Gastroesophageal sphincter (tissue), 4 donors: ENCODE results near the gene KIAA1586. TPM values are rescaled to one million over a fixed set of nuclear protein-coding genes. Genes with fewer than 3 reads are reported as not detected.

ENCODE experiments used
- ATAC-seq: fragments of 150-250 bp; one replicate; pipeline ENCODE4 v1.9.1; 2016; ENCODE audit warnings: mild to moderate bottlenecking, moderate library complexity
- H3K27ac ChIP-seq, 4 donors: fragments of 200-600 bp; sonication (generic) in 3 of 4; 1 replicate in 3 of 4; 2 replicates in 1 of 4; pipeline ENCODE4 v1.5.1; 2016 to 2019
- H3K27me3 ChIP-seq: fragments of 200-600 bp; sonication (generic); one replicate; pipeline ENCODE4 v1.5.1; 2019
- H3K36me3 ChIP-seq, 2 donors: fragments of 200-600 bp; sonication (generic); one replicate each; pipeline ENCODE4 v1.5.1; 2019; ENCODE audit warnings: control low read depth in 1 of 2
- H3K4me1 ChIP-seq, 3 donors: fragments of 200-600 bp; sonication (generic); 1 replicate in 2 of 3; 2 replicates in 1 of 3; pipeline ENCODE4 v1.5.1; 2016 to 2019; ENCODE audit warnings: control low read depth in 2 of 3
- H3K4me3 ChIP-seq, 2 donors: fragments of 200-600 bp; sonication (generic); one replicate each; pipeline ENCODE4 v1.5.1; 2019; ENCODE audit warnings: mild to moderate bottlenecking in 1 of 2, moderate library complexity in 1 of 2
- H3K9me3 ChIP-seq, 3 donors: fragments of 200-600 bp; sonication (generic); one replicate each; pipeline ENCODE4 v1.5.1; 2017 to 2019; ENCODE audit warnings: control low read depth in 2 of 3
- EP300 ChIP-seq: sonication (generic); formaldehyde crosslinking; IDR thresholded peaks from one replicate; pipeline ENCODE4 v1.6.1; 2017; ENCODE audit warnings: antibody characterized with exemption, mild to moderate bottlenecking
- POLR2A ChIP-seq, 2 donors: fragments of 450-650 bp; IDR thresholded peaks; one replicate each; pipeline ENCODE4 v1.6.1; 2017; ENCODE audit warnings: antibody characterized with exemption in 2 of 2, mild to moderate bottlenecking in 2 of 2, moderate library complexity in 1 of 2
- POLR2AphosphoS5 ChIP-seq: sonication (generic); formaldehyde crosslinking; IDR thresholded peaks from one replicate; pipeline ENCODE4 v1.6.1; 2017; ENCODE audit warnings: antibody characterized with exemption
- WGBS, 2 donors: methylation state at CpG; one replicate each; pipeline ENCODE4 v1.1.5; 2018; ENCODE audit warnings: low coverage in 1 of 2; 5-methylcytosine and 5-hydroxymethylcytosine counted together
- total RNA-seq, 4 donors: library from RNA; depleted of rRNA; stranded (reverse); fragments of >200 nt; gene quantifications; one replicate each; pipeline ENCODE4 v1.1.0, GENCODE V29; 2016
- TF ChIP-seq, protein P1 (sequence below), 4 experiments: fragments of 200-600 bp in 2 of 4; fragments of 450-650 bp in 2 of 4; sonication (generic) in 1 of 4; IDR thresholded peaks; one replicate each; pipeline ENCODE4 v1.5.1; 2017 to 2019; ENCODE audit warnings: antibody characterized with exemption in 4 of 4, mild to moderate bottlenecking in 2 of 4, moderate library complexity in 2 of 4

Gene KIAA1586
- total RNA-seq, 4 donors from 2014 or later: 6.6 to 27.9 (median 10.2) TPM

DNA sequence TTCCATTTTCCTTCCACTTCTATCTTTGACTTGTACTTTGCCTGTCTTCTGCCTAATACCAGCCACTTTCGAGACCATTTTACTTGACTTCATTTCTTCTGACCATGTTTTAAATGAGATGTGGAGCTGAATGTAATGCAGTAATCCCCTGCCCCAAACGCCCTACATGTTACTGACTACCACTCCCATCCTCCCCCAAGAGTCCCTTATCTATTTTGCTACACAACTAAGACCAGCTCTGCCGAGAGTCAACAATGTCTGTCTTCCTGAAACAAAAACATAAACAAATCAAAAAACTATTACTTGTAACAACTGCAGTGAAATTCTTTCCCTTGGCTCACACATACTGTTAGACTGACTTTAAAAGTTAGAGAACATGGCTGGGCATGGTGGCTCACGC, 27.1 kb upstream of the KIAA1586 start:
- Histone ChIP-seq H3K36me3 (no peaks in the 10 kb centered on the region), H3K27me3 (no peaks in the 10 kb centered on the region), H3K4me1 (no peaks in the 10 kb centered on the region), H3K9me3 (peaks cover 0 to 2% (median 0%) of the 10 kb centered on the region in 3 donors), H3K27ac (no peak overlapping the region), H3K4me3 (no peak overlapping the region)
- 83 to 90% methylated on average over 2 to 4 of the region's 4 CpGs for WGBS, 2 donors
- TF ChIP-seq POLR2AphosphoS5 (no peak), EP300 (no peak), POLR2A (IDR thresholded peaks at IDR 0.05) (no peak)
- TF ChIP-seq, protein P1, sequence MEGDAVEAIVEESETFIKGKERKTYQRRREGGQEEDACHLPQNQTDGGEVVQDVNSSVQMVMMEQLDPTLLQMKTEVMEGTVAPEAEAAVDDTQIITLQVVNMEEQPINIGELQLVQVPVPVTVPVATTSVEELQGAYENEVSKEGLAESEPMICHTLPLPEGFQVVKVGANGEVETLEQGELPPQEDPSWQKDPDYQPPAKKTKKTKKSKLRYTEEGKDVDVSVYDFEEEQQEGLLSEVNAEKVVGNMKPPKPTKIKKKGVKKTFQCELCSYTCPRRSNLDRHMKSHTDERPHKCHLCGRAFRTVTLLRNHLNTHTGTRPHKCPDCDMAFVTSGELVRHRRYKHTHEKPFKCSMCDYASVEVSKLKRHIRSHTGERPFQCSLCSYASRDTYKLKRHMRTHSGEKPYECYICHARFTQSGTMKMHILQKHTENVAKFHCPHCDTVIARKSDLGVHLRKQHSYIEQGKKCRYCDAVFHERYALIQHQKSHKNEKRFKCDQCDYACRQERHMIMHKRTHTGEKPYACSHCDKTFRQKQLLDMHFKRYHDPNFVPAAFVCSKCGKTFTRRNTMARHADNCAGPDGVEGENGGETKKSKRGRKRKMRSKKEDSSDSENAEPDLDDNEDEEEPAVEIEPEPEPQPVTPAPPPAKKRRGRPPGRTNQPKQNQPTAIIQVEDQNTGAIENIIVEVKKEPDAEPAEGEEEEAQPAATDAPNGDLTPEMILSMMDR (IDR thresholded peaks at IDR 0.05): no peak
- no peak for ATAC-seq

DNA sequence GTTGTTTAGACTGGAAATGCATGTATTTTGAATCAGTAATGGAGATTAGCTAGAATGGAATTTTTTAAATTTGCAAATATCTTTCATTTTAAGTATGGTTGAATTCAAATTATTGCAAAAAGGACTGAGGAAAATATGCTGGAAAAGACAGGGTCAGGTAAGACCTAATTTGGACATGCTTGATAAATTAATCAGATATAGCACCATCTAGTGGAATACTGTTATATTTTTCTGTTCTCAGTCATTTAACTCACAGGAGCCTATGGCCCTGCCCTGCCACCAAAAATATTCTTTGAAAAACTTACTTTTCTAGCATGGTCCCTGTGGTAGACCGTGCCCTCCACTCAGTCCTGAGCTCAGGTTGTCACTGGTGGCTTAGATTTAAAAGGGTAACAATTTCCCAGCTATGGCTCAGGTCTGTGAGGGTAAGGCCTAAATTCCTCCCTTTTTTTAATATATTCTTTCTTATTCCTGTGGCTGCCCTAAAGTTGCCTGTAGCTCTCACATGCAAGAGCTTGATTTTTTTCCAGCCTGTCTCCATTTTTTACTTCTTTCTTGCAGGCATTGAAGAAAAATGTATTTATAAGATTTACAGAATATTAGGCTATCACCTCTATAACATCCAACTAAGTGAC, 25.3 kb upstream of the KIAA1586 start:
- WGBS, 2 donors: 11 to 27% methylated on average over 1 of the region's 1 CpG
- no peaks in the 10 kb centered on the region for H3K4me1 ChIP-seq
- H3K4me3 ChIP-seq: no peak overlapping the region
- H3K27me3 ChIP-seq: no peaks in the 10 kb centered on the region
- ATAC-seq: no peak
- no peaks in the 10 kb centered on the region for H3K36me3 ChIP-seq
- no peak overlapping the region for H3K27ac ChIP-seq
- TF ChIP-seq, protein P1 (IDR thresholded peaks at IDR 0.05): peak; percentile 44 to 61 (median 57)
- TF ChIP-seq POLR2AphosphoS5: no peak
- peaks cover 0 to 12% (median 0%) of the 10 kb centered on the region in 3 donors for H3K9me3 ChIP-seq

DNA sequence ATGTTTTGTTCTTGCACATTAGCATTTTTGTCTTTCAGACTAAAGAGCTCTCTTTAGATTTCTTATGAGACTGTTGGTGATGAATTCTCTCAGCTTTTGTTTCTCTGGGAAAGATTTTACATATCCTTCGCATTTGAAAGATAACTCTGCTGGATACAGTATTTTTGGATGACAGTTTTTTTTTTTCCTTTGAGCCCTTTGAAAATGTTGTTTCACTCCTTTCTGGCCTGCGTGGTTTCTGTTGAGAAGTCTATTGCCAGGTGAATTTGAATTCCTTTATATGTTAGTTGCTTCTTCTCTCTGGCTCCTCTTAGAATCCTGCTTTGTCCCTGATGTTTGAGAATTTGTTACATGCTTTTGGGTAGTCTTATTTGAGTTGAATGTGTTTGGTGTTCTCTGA, 22.2 kb upstream of the KIAA1586 start:
- 66 to 100% methylated on average over 1 to 2 of the region's 2 CpGs for WGBS, 2 donors
- Histone ChIP-seq H3K27ac (no peak overlapping the region), H3K4me1 (no peaks in the 10 kb centered on the region), H3K4me3 (no peak overlapping the region), H3K36me3 (no peaks in the 10 kb centered on the region), H3K9me3 (peaks cover 0 to 12% (median 0%) of the 10 kb centered on the region in 3 donors), H3K27me3 (no peaks in the 10 kb centered on the region)
- TF ChIP-seq EP300 (no peak), POLR2AphosphoS5 (no peak), POLR2A (IDR thresholded peaks at IDR 0.05) (no peak)
- TF ChIP-seq, protein P1 (IDR thresholded peaks at IDR 0.05): no peak
- no peak for ATAC-seq

DNA sequence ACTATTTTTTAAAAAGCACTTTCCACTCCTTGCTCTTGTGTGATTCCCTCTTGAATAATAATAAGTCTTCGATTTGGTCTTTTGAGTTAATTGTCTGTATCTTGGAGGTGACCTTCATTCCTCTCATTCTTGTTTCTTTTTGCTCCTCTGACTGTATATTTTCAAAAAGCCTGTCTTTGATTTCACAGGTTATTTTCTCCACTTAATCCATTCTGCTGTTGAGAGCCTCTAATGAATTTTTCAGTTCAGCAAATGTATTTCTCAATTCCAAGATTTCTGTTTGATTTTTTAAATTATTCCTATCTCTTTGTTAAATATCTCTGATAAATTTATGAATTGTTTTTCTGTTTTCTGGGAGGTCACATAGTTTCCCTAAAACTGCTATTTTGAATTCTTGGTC, 21.7 kb upstream of the KIAA1586 start:
- Histone ChIP-seq H3K4me1 (no peaks in the 10 kb centered on the region), H3K27ac (no peak overlapping the region), H3K27me3 (no peaks in the 10 kb centered on the region), H3K9me3 (peaks cover 0 to 12% (median 0%) of the 10 kb centered on the region in 3 donors), H3K4me3 (no peak overlapping the region), H3K36me3 (no peaks in the 10 kb centered on the region)
- TF ChIP-seq EP300 (no peak), POLR2AphosphoS5 (no peak), POLR2A (IDR thresholded peaks at IDR 0.05) (no peak)
- TF ChIP-seq, protein P1 (IDR thresholded peaks at IDR 0.05): no peak
- WGBS, 2 donors: 75 to 89% methylated on average over 1 of the region's 1 CpG
- ATAC-seq: no peak

DNA sequence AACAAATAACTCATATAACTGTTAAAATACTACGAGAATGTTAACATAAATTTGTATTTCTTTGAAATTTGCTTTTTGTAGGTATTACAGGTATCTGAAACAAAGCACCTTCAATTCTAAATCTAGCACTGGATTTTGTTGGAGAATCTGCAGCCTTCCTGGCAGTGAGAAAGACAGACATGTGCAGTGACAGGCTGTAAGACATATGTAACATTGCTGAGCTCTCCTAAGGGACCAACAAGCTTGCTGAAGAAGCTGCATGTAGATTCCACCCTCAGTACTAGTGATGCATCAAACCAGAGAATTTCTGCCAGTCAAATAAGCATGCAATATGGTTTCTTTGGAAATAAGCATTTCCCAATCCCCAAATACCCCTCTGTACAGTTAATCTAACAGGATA, 20.5 kb upstream of the KIAA1586 start:
- no peak overlapping the region for H3K27ac ChIP-seq
- TF ChIP-seq POLR2AphosphoS5: no peak
- no peak for TF ChIP-seq POLR2A (IDR thresholded peaks at IDR 0.05)
- TF ChIP-seq EP300: no peak
- TF ChIP-seq, protein P1 (IDR thresholded peaks at IDR 0.05): no peak
- H3K4me1 ChIP-seq: no peaks in the 10 kb centered on the region
- peaks cover 0 to 12% (median 0%) of the 10 kb centered on the region in 3 donors for H3K9me3 ChIP-seq
- no peaks in the 10 kb centered on the region for H3K27me3 ChIP-seq
- 100% methylated on average over 1 of the region's 1 CpG for WGBS, 2 donors
- H3K36me3 ChIP-seq: no peaks in the 10 kb centered on the region
- no peak overlapping the region for H3K4me3 ChIP-seq
- ATAC-seq: no peak
